Mesenchymal stem cell (in vitro differentiated cells and primary cell): ENCODE measurements around the gene KMT2A. TPM values are rescaled to one million over a fixed set of nuclear protein-coding genes. Genes with fewer than 3 reads are reported as not detected.

Source experiments
- DNase-seq: peaks from one replicate; pipeline ENCODE4 v3.0.0-alpha.2; 2013
- H2AFZ ChIP-seq: one replicate; pipeline ENCODE4 v1.6.1; 2013; ENCODE audit warnings: low read depth, mild to moderate bottlenecking, control low read depth, inconsistent platforms, low read length, moderate library complexity
- H2AK5ac ChIP-seq: 2 replicates; pipeline ENCODE4 v1.6.1; 2013; ENCODE audit warnings: low read length, moderate library complexity, mild to moderate bottlenecking, inconsistent platforms; ENCODE audit not compliant: severe bottlenecking
- H2BK120ac ChIP-seq: one replicate; pipeline ENCODE4 v1.6.1; 2013; ENCODE audit warnings: low read depth, mild to moderate bottlenecking, inconsistent platforms, low read length, moderate library complexity
- H2BK12ac ChIP-seq, 2 experiments: one replicate each; pipeline ENCODE4 v1.6.1; 2013; ENCODE audit warnings: inconsistent platforms in 2 of 2, low read length in 2 of 2, mild to moderate bottlenecking in 2 of 2, moderate library complexity in 2 of 2, control low read depth in 1 of 2
- H2BK15ac ChIP-seq: one replicate; pipeline ENCODE4 v1.6.1; 2013; ENCODE audit warnings: mild to moderate bottlenecking, low read depth, inconsistent platforms; ENCODE audit not compliant: poor library complexity, severe bottlenecking
- H2BK5ac ChIP-seq: 2 replicates; pipeline ENCODE4 v1.6.1; 2013; ENCODE audit warnings: low read depth, mild to moderate bottlenecking, low read length, control low read depth, inconsistent platforms; ENCODE audit not compliant: poor library complexity, severe bottlenecking
- H3K14ac ChIP-seq, 2 experiments: one replicate each; pipeline ENCODE4 v1.6.1; 2013; ENCODE audit warnings: inconsistent platforms in 2 of 2, low read length in 2 of 2, control low read depth in 1 of 2, mild to moderate bottlenecking in 1 of 2, moderate library complexity in 1 of 2
- H3K18ac ChIP-seq, 2 experiments: one replicate each; pipeline ENCODE4 v1.6.1; 2013; ENCODE audit warnings: inconsistent platforms in 2 of 2, low read length in 2 of 2, control low read depth in 1 of 2, low read depth in 1 of 2, mild to moderate bottlenecking in 1 of 2
- H3K23ac ChIP-seq, 2 experiments: one replicate each; pipeline ENCODE4 v1.6.1; 2013; ENCODE audit warnings: inconsistent platforms in 2 of 2, low read length in 2 of 2, mild to moderate bottlenecking in 2 of 2, moderate library complexity in 2 of 2, control low read depth in 1 of 2
- H3K27ac ChIP-seq: 2 replicates; pipeline ENCODE4 v1.5.1; 2013; ENCODE audit warnings: mild to moderate bottlenecking, moderate library complexity, low read length, control low read depth, inconsistent platforms; ENCODE audit not compliant: poor library complexity, severe bottlenecking
- H3K27me3 ChIP-seq, 2 experiments: 2 replicates each; pipeline versions ENCODE4 v1.6.1 to v1.7.0; 2013; ENCODE audit warnings: low read length in 2 of 2, mild to moderate bottlenecking in 2 of 2, moderate library complexity in 2 of 2, control low read depth in 1 of 2, inconsistent platforms in 1 of 2; ENCODE audit not compliant: control insufficient read depth in 1 of 2, insufficient read depth in 1 of 2
- H3K36me3 ChIP-seq, 2 experiments: 2 replicates each; pipeline versions ENCODE4 v1.6.1 to v1.7.0; 2013; ENCODE audit warnings: low read length in 2 of 2, control low read depth in 1 of 2, inconsistent platforms in 1 of 2, low read depth in 1 of 2, mild to moderate bottlenecking in 1 of 2; ENCODE audit not compliant: insufficient read depth in 2 of 2, control insufficient read depth in 1 of 2
- H3K4ac ChIP-seq, 2 experiments: one replicate each; pipeline ENCODE4 v1.6.1; 2013; ENCODE audit warnings: inconsistent platforms in 2 of 2, low read length in 2 of 2, mild to moderate bottlenecking in 2 of 2, moderate library complexity in 2 of 2, control low read depth in 1 of 2, low read depth in 1 of 2
- H3K4me1 ChIP-seq: 2 replicates; pipeline ENCODE4 v1.6.1; 2013; ENCODE audit warnings: low read depth, low read length, control low read depth; ENCODE audit not compliant: control insufficient read depth, insufficient read depth
- H3K4me2 ChIP-seq: 2 replicates; pipeline ENCODE4 v1.6.1; 2013; ENCODE audit warnings: low read length, mild to moderate bottlenecking, inconsistent platforms; ENCODE audit not compliant: poor library complexity, severe bottlenecking
- H3K4me3 ChIP-seq, 2 experiments: 2 replicates each; pipeline versions ENCODE4 v1.5.1 to v1.7.0; 2013; ENCODE audit warnings: low read length in 2 of 2, mild to moderate bottlenecking in 2 of 2, control low read depth in 1 of 2, low read depth in 1 of 2; ENCODE audit not compliant: insufficient read depth in 1 of 2
- H3K79me1 ChIP-seq: replicated peaks from 2 replicates; pipeline ENCODE4 v1.6.1; 2013; ENCODE audit warnings: mild to moderate bottlenecking, control low read depth, low read length, inconsistent platforms; ENCODE audit not compliant: poor library complexity, severe bottlenecking
- H3K9ac ChIP-seq: 2 replicates; pipeline ENCODE4 v1.7.0; 2013; ENCODE audit warnings: mild to moderate bottlenecking, low read length, moderate library complexity
- H3K9me3 ChIP-seq: 2 replicates; pipeline ENCODE4 v1.7.0; 2013; ENCODE audit warnings: mild to moderate bottlenecking, low read length; ENCODE audit not compliant: control insufficient read depth
- H4K8ac ChIP-seq: one replicate; pipeline ENCODE4 v1.6.1; 2013; ENCODE audit warnings: inconsistent platforms, mild to moderate bottlenecking, low read length, moderate library complexity
- H4K91ac ChIP-seq: one replicate; pipeline ENCODE4 v1.6.1; 2013; ENCODE audit warnings: mild to moderate bottlenecking, low read length, inconsistent platforms
- WGBS: methylation state at CpG from one replicate; pipeline ENCODE4 v1.1.7; 2013; ENCODE audit warnings: mixed read lengths; 5-methylcytosine and 5-hydroxymethylcytosine counted together
- polyA plus RNA-seq, 2 experiments: library from polyadenylated mRNA; stranded (reverse); fragments of 200-250 nt; gene quantifications; one replicate each; pipeline ENCODE4 v1.2.3, GENCODE V29; 2013

Gene KMT2A
- polyA plus RNA-seq (2013, experiment 1 of 2), result 10.2 TPM
- polyA plus RNA-seq (2013, experiment 2 of 2), result 9.5 TPM

- Histone ChIP-seq H3K27me3 (no peaks in the 10 kb centered on the region), H3K4me1 (peaks cover 6% of the 10 kb centered on the region), H3K4ac (peak within 1 kb of the TSS in 1 of 2 experiments; percentile 92), H2AFZ (peak within 1 kb of the TSS; percentile 97), H3K27ac (peak within 1 kb of the TSS; percentile 96), H3K4me2 (peak within 1 kb of the TSS; percentile 93), H4K91ac (peak within 1 kb of the TSS; percentile 85), H3K18ac (peak within 1 kb of the TSS; percentile 96 to 97), H3K36me3 (no peaks in the 10 kb centered on the region), H2BK15ac (peak within 1 kb of the TSS; percentile 67), H3K79me1 (no peaks in the 10 kb centered on the region), H2BK12ac (peak within 1 kb of the TSS in 1 of 2 experiments; percentile 45), H2AK5ac (no peak within 1 kb of the TSS), H3K4me3 (peak within 1 kb of the TSS; percentile 85 to 97), H2BK5ac (peak within 1 kb of the TSS; percentile 87), H3K23ac (peak within 1 kb of the TSS; percentile 84 to 92), H4K8ac (peak within 1 kb of the TSS; percentile 80), H3K14ac (peak within 1 kb of the TSS; percentile 67 to 98), H3K9me3 (no peaks in the 10 kb centered on the region), H2BK120ac (peak within 1 kb of the TSS; percentile 83), H3K9ac (peak within 1 kb of the TSS; percentile 88)
- 1% methylated on average over 59 of the region's 83 CpGs for WGBS
- DNase-seq, result peak; percentile 98
Measured at GRCh38 chr11:118435893-118436624, at the start of gene KMT2A. Gene KMT2A (plus strand): TSS chr11:118436492. CDS start chr11:118436513, 21 bp downstream.

GRCh38 chr11:118396097-118396501 lies 40.2 kb upstream of the KMT2A start:
- no peak overlapping the region for H2BK12ac ChIP-seq
- no peaks in the 10 kb centered on the region for H3K4me1 ChIP-seq
- no peak overlapping the region for H2BK5ac ChIP-seq
- H3K4ac ChIP-seq, result no peak overlapping the region
- no peak overlapping the region for H3K9ac ChIP-seq
- no peak overlapping the region for H4K91ac ChIP-seq
- no peaks in the 10 kb centered on the region for H3K79me1 ChIP-seq
- H3K14ac ChIP-seq, result no peak overlapping the region
- H2AK5ac ChIP-seq, result no peak overlapping the region
- no peak overlapping the region for H2AFZ ChIP-seq
- no peak for DNase-seq
- H2BK15ac ChIP-seq, result no peak overlapping the region
- H4K8ac ChIP-seq, result no peak overlapping the region
- WGBS, result 96% methylated on average over 5 of the region's 6 CpGs
- no peak overlapping the region for H3K4me3 ChIP-seq
- no peak overlapping the region for H3K27ac ChIP-seq
- H3K27me3 ChIP-seq, result no peaks in the 10 kb centered on the region
- no peak overlapping the region for H3K18ac ChIP-seq
- no peaks in the 10 kb centered on the region for H3K9me3 ChIP-seq
- H3K4me2 ChIP-seq, result no peak overlapping the region
- H3K23ac ChIP-seq, result no peak overlapping the region
- peaks cover 28 to 67% of the 10 kb centered on the region in 2 experiments for H3K36me3 ChIP-seq
- H2BK120ac ChIP-seq, result no peak overlapping the region

GRCh38 chr11:118397448-118397847 lies 38.8 kb upstream of the KMT2A start:
- H2BK120ac ChIP-seq, result no peak overlapping the region
- no peak overlapping the region for H2BK5ac ChIP-seq
- H3K4ac ChIP-seq, result no peak overlapping the region
- H3K9ac ChIP-seq, result no peak overlapping the region
- H3K4me3 ChIP-seq, result no peak overlapping the region
- peaks cover 28 to 58% of the 10 kb centered on the region in 2 experiments for H3K36me3 ChIP-seq
- H4K91ac ChIP-seq, result no peak overlapping the region
- no peaks in the 10 kb centered on the region for H3K9me3 ChIP-seq
- H2BK15ac ChIP-seq, result no peak overlapping the region
- H3K18ac ChIP-seq, result no peak overlapping the region
- no peak overlapping the region for H2AK5ac ChIP-seq
- H3K4me1 ChIP-seq, result no peaks in the 10 kb centered on the region
- H3K14ac ChIP-seq, result no peak overlapping the region
- H2BK12ac ChIP-seq, result no peak overlapping the region
- H3K23ac ChIP-seq, result no peak overlapping the region
- H3K79me1 ChIP-seq, result no peaks in the 10 kb centered on the region
- H2AFZ ChIP-seq, result no peak overlapping the region
- no peak overlapping the region for H3K4me2 ChIP-seq
- DNase-seq, result no peak
- H3K27ac ChIP-seq, result no peak overlapping the region
- H4K8ac ChIP-seq, result no peak overlapping the region
- no peaks in the 10 kb centered on the region for H3K27me3 ChIP-seq

- H2BK12ac ChIP-seq, result no peak overlapping the region
- H3K4ac ChIP-seq, result no peak overlapping the region
- no peaks in the 10 kb centered on the region for H3K79me1 ChIP-seq
- no peak overlapping the region for H4K8ac ChIP-seq
- H2AK5ac ChIP-seq, result no peak overlapping the region
- H2BK120ac ChIP-seq, result no peak overlapping the region
- no peak overlapping the region for H3K4me2 ChIP-seq
- no peak overlapping the region for H3K23ac ChIP-seq
- H3K18ac ChIP-seq, result no peak overlapping the region
- H3K9ac ChIP-seq, result peak overlapping the region; percentile 53
- H3K4me1 ChIP-seq, result peaks cover 8% of the 10 kb centered on the region
- no peak overlapping the region for H2BK15ac ChIP-seq
- no peaks in the 10 kb centered on the region for H3K27me3 ChIP-seq
- H2BK5ac ChIP-seq, result no peak overlapping the region
- no peak overlapping the region for H4K91ac ChIP-seq
- peak; percentile 3 for DNase-seq
- H2AFZ ChIP-seq, result no peak overlapping the region
- peaks cover 16 to 42% of the 10 kb centered on the region in 2 experiments for H3K36me3 ChIP-seq
- H3K9me3 ChIP-seq, result no peaks in the 10 kb centered on the region
- WGBS, result 100% methylated on average over 1 of the region's 3 CpGs
- no peak overlapping the region for H3K4me3 ChIP-seq
- H3K14ac ChIP-seq, result no peak overlapping the region
- no peak overlapping the region for H3K27ac ChIP-seq
Measured at GRCh38 chr11:118398791-118399559, 37.3 kb upstream of the KMT2A start.
